Ascending aorta (tissue), 2 donors: ENCODE results near the gene TRABD2B. TPM values are rescaled to one million over a fixed set of nuclear protein-coding genes. Genes with fewer than 3 reads are reported as not detected.

Experiments
- DNase-seq, 2 donors: peaks; one replicate each; pipeline ENCODE4 v3.0.0-alpha.2; 2019; ENCODE audit warnings: low spot score in 2 of 2
- H3K27ac ChIP-seq, 2 donors: fragments of 200-600 bp; sonication (generic); one replicate each; pipeline ENCODE4 v1.5.1; 2016 to 2017; ENCODE audit warnings: mild to moderate bottlenecking in 1 of 2
- H3K27me3 ChIP-seq: fragments of 200-600 bp; sonication (generic); one replicate; pipeline ENCODE4 v1.5.1; 2017
- H3K36me3 ChIP-seq, 2 donors: fragments of 200-600 bp; sonication (generic); one replicate each; pipeline ENCODE4 v1.5.1; 2016
- H3K4me1 ChIP-seq, 2 donors: fragments of 200-600 bp; sonication (generic); one replicate each; pipeline ENCODE4 v1.5.1; 2016 to 2017; ENCODE audit warnings: mild to moderate bottlenecking in 1 of 2
- H3K4me3 ChIP-seq, 2 donors: fragments of 200-600 bp; sonication (generic); one replicate each; pipeline ENCODE4 v1.5.1; 2016 to 2017; ENCODE audit warnings: mild to moderate bottlenecking in 1 of 2
- H3K9me3 ChIP-seq, 2 donors: fragments of 200-600 bp; sonication (generic); one replicate each; pipeline ENCODE4 v1.5.1; 2016
- intact Hi-C: fragments of 100-400 bp; cut with DNase I; formaldehyde crosslinking; loops from one replicate; pipeline ENCODE4 v1.15.1; 2023
- total RNA-seq: library from RNA; depleted of rRNA; stranded (reverse); fragments of >200 nt; gene quantifications from one replicate; pipeline ENCODE4 v1.1.0, GENCODE V29; 2016
- TF ChIP-seq, protein P1 (sequence below), 3 experiments: fragments of 200-600 bp in 2 of 3; fragments of 450-650 bp in 1 of 3; sonication (generic) in 2 of 3; IDR thresholded peaks; one replicate each; pipeline ENCODE4 v1.5.1; 2016 to 2019; ENCODE audit warnings: antibody characterized with exemption in 3 of 3, mild to moderate bottlenecking in 1 of 3, moderate library complexity in 1 of 3

The TRABD2B gene
- total RNA-seq, 1 donor from 2014 or later: 7.9 TPM

DNA sequence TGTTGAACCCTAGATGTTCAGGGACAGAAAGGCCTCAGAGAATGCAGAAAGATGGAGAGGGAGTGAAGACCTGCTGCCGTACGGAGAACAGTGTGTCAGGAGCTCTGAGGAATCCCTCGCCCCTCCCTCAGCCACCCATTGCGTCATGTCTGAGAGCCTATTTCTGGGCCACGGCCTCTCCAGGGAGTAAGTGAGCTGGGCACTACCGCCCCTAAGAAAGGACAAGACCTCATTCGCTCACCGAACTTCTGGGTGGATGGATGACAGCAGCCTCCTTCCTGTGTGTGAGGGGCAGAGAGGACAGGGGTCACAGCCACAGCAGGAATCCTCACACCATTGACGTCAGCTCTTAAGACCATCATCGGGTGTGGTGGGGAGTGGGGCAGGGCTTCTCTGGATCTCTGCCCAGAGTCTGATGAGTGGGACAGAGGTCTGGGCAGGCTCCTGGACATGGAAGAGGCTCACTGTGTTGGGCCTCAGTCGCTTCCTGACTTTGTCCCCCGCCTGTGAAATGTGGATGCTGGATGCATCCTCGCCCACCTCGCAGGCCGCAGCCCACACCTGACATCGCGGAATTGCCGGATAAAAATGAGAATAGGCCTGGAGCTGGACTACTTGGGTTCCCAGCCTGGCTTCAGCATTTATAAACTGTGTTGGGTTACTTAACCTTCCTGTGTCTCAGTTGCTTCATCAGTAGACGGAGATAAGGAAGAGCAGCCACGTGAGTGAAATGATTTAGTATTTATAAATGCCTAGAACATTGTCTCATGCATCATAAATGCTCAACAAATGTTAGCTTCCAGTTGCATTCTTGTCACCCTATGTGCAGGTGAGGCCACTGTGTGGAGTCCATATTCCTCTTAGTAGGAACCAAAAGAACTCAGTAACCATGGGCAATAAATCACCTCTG lies 238.6 kb downstream of the TRABD2B start:
- intact Hi-C loops: no loop called here
- H3K27me3 ChIP-seq: no peaks in the 10 kb centered on the region
- DNase-seq: peak; percentile 65 to 91
- H3K4me1 ChIP-seq: peaks cover 0 to 26% of the 10 kb centered on the region in 2 donors
- TF ChIP-seq, protein P1, sequence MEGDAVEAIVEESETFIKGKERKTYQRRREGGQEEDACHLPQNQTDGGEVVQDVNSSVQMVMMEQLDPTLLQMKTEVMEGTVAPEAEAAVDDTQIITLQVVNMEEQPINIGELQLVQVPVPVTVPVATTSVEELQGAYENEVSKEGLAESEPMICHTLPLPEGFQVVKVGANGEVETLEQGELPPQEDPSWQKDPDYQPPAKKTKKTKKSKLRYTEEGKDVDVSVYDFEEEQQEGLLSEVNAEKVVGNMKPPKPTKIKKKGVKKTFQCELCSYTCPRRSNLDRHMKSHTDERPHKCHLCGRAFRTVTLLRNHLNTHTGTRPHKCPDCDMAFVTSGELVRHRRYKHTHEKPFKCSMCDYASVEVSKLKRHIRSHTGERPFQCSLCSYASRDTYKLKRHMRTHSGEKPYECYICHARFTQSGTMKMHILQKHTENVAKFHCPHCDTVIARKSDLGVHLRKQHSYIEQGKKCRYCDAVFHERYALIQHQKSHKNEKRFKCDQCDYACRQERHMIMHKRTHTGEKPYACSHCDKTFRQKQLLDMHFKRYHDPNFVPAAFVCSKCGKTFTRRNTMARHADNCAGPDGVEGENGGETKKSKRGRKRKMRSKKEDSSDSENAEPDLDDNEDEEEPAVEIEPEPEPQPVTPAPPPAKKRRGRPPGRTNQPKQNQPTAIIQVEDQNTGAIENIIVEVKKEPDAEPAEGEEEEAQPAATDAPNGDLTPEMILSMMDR (IDR thresholded peaks at IDR 0.05): no peak
- no peaks in the 10 kb centered on the region for H3K9me3 ChIP-seq
- H3K36me3 ChIP-seq: no peaks in the 10 kb centered on the region
- peak overlapping the region in 1 of 2 donors; percentile 15 for H3K4me3 ChIP-seq
- peak overlapping the region; percentile 71 to 74 for H3K27ac ChIP-seq

DNA sequence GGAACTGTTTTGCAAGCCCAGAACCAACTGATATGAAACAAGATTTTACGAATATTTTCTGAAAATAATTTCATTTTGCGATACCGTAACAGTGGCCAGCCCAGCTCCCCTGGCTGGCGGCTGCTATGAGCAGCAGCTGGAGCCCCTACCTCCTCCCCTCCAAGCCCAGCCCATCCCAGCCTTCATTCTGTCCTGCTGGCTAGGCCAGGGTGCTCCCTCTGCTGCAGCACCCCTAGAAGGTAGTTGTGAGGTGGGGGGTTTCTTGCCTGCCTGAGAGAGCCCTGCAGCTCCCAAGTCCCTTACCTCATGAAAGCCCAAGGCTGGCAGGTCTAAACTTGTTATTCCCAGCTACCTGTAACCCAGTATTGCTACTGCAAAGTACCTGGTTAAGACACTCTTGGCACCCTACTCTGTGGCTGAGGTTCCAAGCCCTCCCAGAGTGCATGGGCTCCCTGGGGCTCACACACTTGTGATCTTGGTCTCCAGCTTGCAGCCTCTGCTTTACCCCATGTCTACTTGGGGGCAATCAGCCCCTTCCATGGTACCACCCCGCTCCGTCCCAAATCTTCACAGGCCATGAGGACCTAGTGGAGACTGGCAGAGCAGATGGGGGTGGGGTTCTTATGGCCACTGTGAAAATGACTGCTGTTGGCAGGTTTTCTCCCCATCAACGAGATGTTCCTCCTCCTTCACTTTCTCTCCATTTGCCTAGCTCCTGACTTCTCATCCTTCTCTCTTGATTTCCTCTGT lies 239.8 kb downstream of the TRABD2B start:
- Histone ChIP-seq H3K4me3 (no peak overlapping the region), H3K36me3 (no peaks in the 10 kb centered on the region), H3K27ac (peak overlapping the region; percentile 71 to 74), H3K9me3 (no peaks in the 10 kb centered on the region), H3K27me3 (no peaks in the 10 kb centered on the region), H3K4me1 (peaks cover 0 to 29% of the 10 kb centered on the region in 2 donors)
- peak in 1 of 2 donors; percentile 40 for DNase-seq
- intact Hi-C loops: no loop called here
- TF ChIP-seq, protein P1 (IDR thresholded peaks at IDR 0.05): no peak

DNA sequence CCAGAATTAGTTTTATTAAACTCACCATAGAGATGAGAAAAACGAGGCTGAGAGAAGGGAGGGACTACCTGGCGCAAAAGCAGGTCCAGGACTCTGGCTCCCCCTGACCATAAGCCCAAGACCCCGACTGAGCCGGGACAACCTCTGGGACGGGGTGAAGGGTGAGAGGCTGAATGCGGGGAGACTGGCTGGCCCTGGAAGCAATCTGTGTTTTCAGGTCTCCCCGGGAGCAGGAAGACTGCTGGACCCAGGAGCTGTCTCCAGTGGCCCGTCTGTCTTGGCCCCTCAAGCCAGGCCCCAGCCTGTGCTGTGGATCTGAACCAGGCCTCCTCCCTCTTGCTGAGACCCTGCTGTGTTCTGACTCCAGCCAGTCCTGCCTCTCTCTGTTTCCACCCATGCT lies 240.8 kb downstream of the TRABD2B start:
- intact Hi-C loops: no loop called here
- peak in 1 of 2 donors; percentile 50 for DNase-seq

DNA sequence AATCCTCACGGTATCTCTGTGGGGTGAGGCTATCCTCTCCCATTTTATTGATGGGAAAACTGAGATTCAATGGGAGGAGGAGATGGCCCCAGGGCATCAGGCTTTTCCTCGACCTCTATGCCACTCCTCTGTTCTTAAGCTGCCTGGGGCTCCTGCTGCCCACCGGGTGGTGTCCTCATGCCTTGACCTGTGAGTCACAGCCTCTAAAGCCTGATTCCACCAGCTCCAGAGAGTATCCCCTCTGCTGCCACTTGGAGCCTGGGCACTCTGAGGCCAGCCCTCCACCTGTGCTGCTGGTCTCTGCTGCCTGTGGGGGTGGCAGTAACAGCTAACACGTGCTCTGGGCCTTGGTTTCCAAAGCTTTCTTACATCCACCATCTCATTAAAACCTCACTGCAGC lies 241.2 kb downstream of the TRABD2B start:
- peaks cover 3 to 36% of the 10 kb centered on the region in 2 donors for H3K4me1 ChIP-seq
- H3K27me3 ChIP-seq: no peaks in the 10 kb centered on the region
- intact Hi-C loops: no loop called here

More for the DNA sequence above, 240.8 kb downstream of the TRABD2B start:
- Histone ChIP-seq H3K4me1 (peaks cover 3 to 39% of the 10 kb centered on the region in 2 donors), H3K27ac (no peak overlapping the region), H3K36me3 (no peaks in the 10 kb centered on the region), H3K9me3 (no peaks in the 10 kb centered on the region), H3K27me3 (no peaks in the 10 kb centered on the region), H3K4me3 (no peak overlapping the region)
- TF ChIP-seq, protein P1 (IDR thresholded peaks at IDR 0.05): no peak

More for the DNA sequence above, 241.2 kb downstream of the TRABD2B start:
- no peak overlapping the region for H3K27ac ChIP-seq
- H3K4me3 ChIP-seq: no peak overlapping the region
- TF ChIP-seq, protein P1 (IDR thresholded peaks at IDR 0.05): no peak
- H3K36me3 ChIP-seq: no peaks in the 10 kb centered on the region
- peak in 1 of 2 donors; percentile 54 for DNase-seq
- no peaks in the 10 kb centered on the region for H3K9me3 ChIP-seq
